GM23248 (cell line): ENCODE data around the gene APOL3. TPM values are rescaled to one million over a fixed set of nuclear protein-coding genes. Genes with fewer than 3 reads are reported as not detected.
A peak's percentile ranks its signal among the peaks of the same experiment; 100 is the strongest.
"Not testable (repeated sequence)": the region's sequence is repeated elsewhere in the genome, so short reads cannot be mapped to it uniquely, and the experiment has no call there.

ENCODE experiments used
- DNase-seq: peaks from one replicate; pipeline ENCODE4 v3.0.0-alpha.2; 2015
- H2AFZ ChIP-seq: fragments of 200-600 bp; sonication (generic); 2 replicates; pipeline ENCODE4 v1.6.1; 2016; ENCODE audit warnings: antibody characterized with exemption
- H3F3A ChIP-seq: fragments of 200-600 bp; sonication (generic); 2 replicates; pipeline ENCODE4 v1.6.1; 2016; ENCODE audit warnings: mild to moderate bottlenecking, antibody characterized with exemption, mixed run types; ENCODE audit not compliant: insufficient read depth
- H3K27ac ChIP-seq: fragments of 200-600 bp; sonication (generic); 2 replicates; pipeline ENCODE4 v1.5.1; 2016; ENCODE audit warnings: mild to moderate bottlenecking
- H3K27me3 ChIP-seq: fragments of 200-600 bp; sonication (generic); replicated peaks from 2 replicates; pipeline ENCODE4 v1.6.1; 2016; ENCODE audit warnings: mild to moderate bottlenecking; ENCODE audit not compliant: insufficient read depth
- H3K36me3 ChIP-seq: fragments of 200-600 bp; sonication (generic); 2 replicates; pipeline ENCODE4 v1.6.1; 2016; ENCODE audit warnings: low read depth, mild to moderate bottlenecking
- H3K4me1 ChIP-seq: fragments of 200-600 bp; sonication (generic); 2 replicates; pipeline ENCODE4 v1.6.1; 2016; ENCODE audit warnings: mild to moderate bottlenecking; ENCODE audit not compliant: insufficient read depth
- H3K4me2 ChIP-seq: fragments of 200-600 bp; sonication (generic); one replicate; pipeline ENCODE4 v1.6.1; 2016; ENCODE audit warnings: mild to moderate bottlenecking; ENCODE audit not compliant: unreplicated experiment
- H3K4me3 ChIP-seq: fragments of 200-600 bp; sonication (generic); 2 replicates; pipeline ENCODE4 v1.5.1; 2016; ENCODE audit warnings: mild to moderate bottlenecking
- H3K79me2 ChIP-seq: fragments of 200-600 bp; sonication (generic); 2 replicates; pipeline ENCODE4 v1.6.1; 2016; ENCODE audit warnings: mild to moderate bottlenecking; ENCODE audit not compliant: insufficient read depth
- H3K9ac ChIP-seq: fragments of 200-600 bp; sonication (generic); 2 replicates; pipeline ENCODE4 v1.6.1; 2016; ENCODE audit warnings: mild to moderate bottlenecking
- H3K9me2 ChIP-seq: fragments of 200-600 bp; sonication (generic); 2 replicates; pipeline ENCODE4 v1.6.1; 2016; ENCODE audit warnings: mixed run types, mild to moderate bottlenecking, moderate library complexity; ENCODE audit not compliant: insufficient read depth
- H3K9me3 ChIP-seq: fragments of 200-600 bp; sonication (generic); one replicate; pipeline ENCODE4 v1.6.1; 2017; ENCODE audit warnings: low read depth
- H4K20me1 ChIP-seq: fragments of 200-600 bp; sonication (generic); 2 replicates; pipeline ENCODE4 v1.6.0; 2016; ENCODE audit not compliant: insufficient read depth
- EZH2 ChIP-seq: fragments of 200-600 bp; sonication (generic); IDR thresholded peaks from 2 replicates; pipeline ENCODE4 v1.6.1; 2018; ENCODE audit warnings: antibody characterized with exemption, mild to moderate bottlenecking; ENCODE audit not compliant: insufficient read depth, poor library complexity, severe bottlenecking
- EZH2phosphoT487 ChIP-seq: fragments of 200-600 bp; sonication (generic); IDR thresholded peaks from 2 replicates; pipeline ENCODE4 v1.6.1; 2018; ENCODE audit warnings: antibody characterized with exemption, moderate library complexity, mild to moderate bottlenecking, low read depth; ENCODE audit not compliant: insufficient read depth
- WGBS, 2 experiments: methylation state at CpG; one replicate each; pipeline ENCODE4 v1.1.6; 2015 to 2017; ENCODE audit warnings: low lambda C conversion rate in 2 of 2, low coverage in 1 of 2; ENCODE audit errors: missing lambda C conversion rate in 2 of 2; 5-methylcytosine and 5-hydroxymethylcytosine counted together
- in situ Hi-C: fragments of 300-500 bp; cut with MboI; formaldehyde crosslinking; loops from 2 replicates; pipeline ENCODE4 v1.15.0; 2020
- polyA plus RNA-seq: library from polyadenylated mRNA; unstranded; fragments of >200 nt; fragmentation: Nextera tagmentation; extraction: Ambion mirVana; gene quantifications from 2 replicates; pipeline ENCODE4 v1.2.1, GENCODE V29; 2016
- total RNA-seq: library from RNA; depleted of rRNA; stranded (reverse); fragments of >200 nt; shearing (Covaris generic); gene quantifications from 2 replicates; pipeline ENCODE4 v1.2.3, GENCODE V29; 2014; rRNA removed

APOL3 gene
- total RNA-seq, result 5.5 and 6.2 TPM in 2 replicates
- polyA plus RNA-seq, result 3.4 and 4.0 TPM in 2 replicates

GRCh38 chr22:36160499-36160942, at the start of gene APOL3:
Gene APOL3 (minus strand): TSS chr22:36160755. CDS start chr22:36149055, 11,700 bp downstream.
- DNase-seq, result peak; percentile 70
- Histone ChIP-seq H3F3A (peaks cover 7% of the 10 kb centered on the region; the same call in 1 of the 2 replicates), H3K4me3 (peak within 1 kb of the TSS; percentile 57), H3K79me2 (no peaks in the 10 kb centered on the region), H3K9me2 (no peaks in the 10 kb centered on the region), H2AFZ (peak within 1 kb of the TSS; percentile 86), H3K27ac (no peak within 1 kb of the TSS), H3K36me3 (no peaks in the 10 kb centered on the region), H3K9me3 (no peaks in the 10 kb centered on the region), H3K4me2 (peak within 1 kb of the TSS; percentile 82), H4K20me1 (no peaks in the 10 kb centered on the region), H3K9ac (peak within 1 kb of the TSS; percentile 63), H3K27me3 (no peaks in the 10 kb centered on the region), H3K4me1 (peaks cover 24% of the 10 kb centered on the region)
- no peak for TF ChIP-seq EZH2
- TF ChIP-seq EZH2phosphoT487, result no peak
- WGBS, 2 experiments, result 27 to 40% methylated on average over 3 of the region's 3 CpGs
- in situ Hi-C loops, result no loop called here

GRCh38 chr22:36210224-36210623, 49.7 kb upstream of the APOL3 start:
- WGBS, 2 experiments, result 85 to 89% methylated on average over 3 of the region's 3 CpGs
- no peaks in the 10 kb centered on the region for H3K4me1 ChIP-seq
- no peak overlapping the region for H2AFZ ChIP-seq
- H3K4me3 ChIP-seq, result no peak overlapping the region
- H3F3A ChIP-seq, result no peaks in the 10 kb centered on the region
- DNase-seq, result no peak
- in situ Hi-C loops, result no loop called here
- H3K79me2 ChIP-seq, result no peaks in the 10 kb centered on the region
- H3K4me2 ChIP-seq, result no peak overlapping the region
- H3K27ac ChIP-seq, result no peak overlapping the region
- H3K9ac ChIP-seq, result no peak overlapping the region
- peaks cover 27% of the 10 kb centered on the region for H3K27me3 ChIP-seq
- no peaks in the 10 kb centered on the region for H3K36me3 ChIP-seq
- no peaks in the 10 kb centered on the region for H3K9me2 ChIP-seq
- TF ChIP-seq EZH2phosphoT487 (no peak), EZH2 (no peak)
- H3K9me3 ChIP-seq, result no peaks in the 10 kb centered on the region
- H4K20me1 ChIP-seq, result no peaks in the 10 kb centered on the region

GRCh38 chr22:36209488-36209908, 48.9 kb upstream of the APOL3 start:
- H3K79me2 ChIP-seq, H3K9me3 ChIP-seq, DNase-seq, H3F3A ChIP-seq, H3K9me2 ChIP-seq, in situ Hi-C loops, H2AFZ ChIP-seq, H4K20me1 ChIP-seq, H3K9ac ChIP-seq, H3K36me3 ChIP-seq, H3K4me1 ChIP-seq, H3K4me2 ChIP-seq, H3K27ac ChIP-seq, H3K4me3 ChIP-seq: not testable (repeated sequence)
- WGBS, 2 experiments, result 83 to 86% methylated on average over 5 of the region's 5 CpGs
- H3K27me3 ChIP-seq, result peaks cover 23% of the 10 kb centered on the region

GRCh38 chr22:36208914-36209313, 48.4 kb upstream of the APOL3 start:
- Histone ChIP-seq H3K9ac (no peak overlapping the region), H3K27me3 (peaks cover 23% of the 10 kb centered on the region), H3K4me1 (no peaks in the 10 kb centered on the region), H3K9me2 (no peaks in the 10 kb centered on the region), H2AFZ (no peak overlapping the region), H3K4me3 (no peak overlapping the region), H3K79me2 (no peaks in the 10 kb centered on the region), H3K9me3 (no peaks in the 10 kb centered on the region), H4K20me1 (no peaks in the 10 kb centered on the region), H3K4me2 (no peak overlapping the region), H3F3A (no peaks in the 10 kb centered on the region), H3K27ac (no peak overlapping the region), H3K36me3 (no peaks in the 10 kb centered on the region)
- WGBS, 2 experiments, result 83 to 90% methylated on average over 1 of the region's 1 CpG
- TF ChIP-seq EZH2 (no peak), EZH2phosphoT487 (no peak)
- no peak for DNase-seq
- in situ Hi-C loops, result no loop called here
